Smooth muscle cell of the brain vasculature (primary cell): ENCODE measurements around the gene CHSY1.

Source experiments
- DNase-seq: peaks from one replicate; pipeline ENCODE4 v3.0.0-alpha.2; 2012; ENCODE audit warnings: low read depth, low spot score

The CHSY1 gene

GRCh38 chr15:101210058-101210457 is 41.8 kb downstream of the CHSY1 start:
- DNase-seq = no peak

DNA sequence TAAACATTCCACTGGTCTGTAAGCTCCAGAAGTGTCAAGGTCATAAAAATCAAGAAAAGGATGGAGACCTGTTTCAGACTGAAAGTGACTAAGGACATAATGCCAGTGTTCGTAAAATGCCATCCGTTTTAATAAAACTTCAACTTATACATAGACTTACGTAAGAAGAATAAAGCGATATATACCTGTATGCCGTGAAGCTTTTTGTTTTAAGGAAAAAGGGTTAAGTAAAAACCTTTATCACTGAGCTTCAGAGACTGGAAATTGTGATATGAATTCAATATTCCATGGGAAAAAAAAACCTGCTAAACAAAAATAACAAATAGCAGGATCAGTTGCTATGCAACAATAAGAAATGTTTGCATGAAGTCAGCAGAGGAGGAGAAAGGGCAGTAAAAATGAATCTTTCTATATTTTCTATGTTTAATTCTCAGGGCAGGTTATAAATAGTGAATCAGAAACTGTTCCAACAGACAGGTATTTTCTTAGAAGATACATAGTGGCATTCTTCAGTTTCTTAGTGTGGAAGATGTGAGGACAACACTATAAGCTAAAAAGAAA is 42.5 kb downstream of the CHSY1 start:
- no peak for DNase-seq

DNA sequence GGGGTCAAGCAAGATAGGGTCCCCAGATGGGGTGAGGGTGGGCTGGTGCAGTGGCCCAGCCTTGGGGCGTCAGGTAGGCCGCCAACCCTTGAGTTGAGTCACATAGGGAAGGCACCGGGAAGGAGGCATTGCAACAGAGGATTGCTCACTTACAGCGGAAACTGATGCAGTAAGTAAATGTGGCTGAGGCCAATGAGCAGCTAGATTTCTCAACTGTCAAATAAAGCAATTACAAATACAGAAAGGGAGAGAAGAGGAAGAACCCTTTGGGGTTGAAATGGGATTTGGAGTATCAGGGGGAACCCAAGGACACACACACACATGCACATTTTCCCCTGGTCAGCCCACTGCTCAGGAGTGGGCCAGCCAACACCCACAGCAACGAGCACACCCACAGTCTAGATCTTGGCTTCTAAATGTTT is 44.0 kb downstream of the CHSY1 start:
- DNase-seq = no peak

DNA sequence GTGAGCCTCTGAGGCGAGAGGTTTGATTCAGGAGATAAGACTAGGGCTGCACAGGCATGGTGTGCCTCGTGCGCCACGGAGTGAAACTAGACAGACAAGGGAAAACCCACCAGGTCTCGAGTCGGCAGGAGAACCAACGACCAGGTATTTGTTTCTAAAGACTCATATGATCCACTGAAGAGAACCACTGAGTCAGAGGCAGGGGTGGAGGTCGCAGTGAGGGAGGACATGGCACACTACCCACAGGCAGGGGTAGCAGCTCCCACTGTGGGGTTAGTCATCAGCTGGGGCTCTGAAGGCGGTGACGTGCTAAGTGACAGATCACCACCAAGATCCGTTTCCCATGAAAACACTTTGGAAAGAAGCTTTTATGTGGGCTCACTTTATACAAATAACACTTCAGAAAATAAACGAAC is 45.7 kb downstream of the CHSY1 start:
- DNase-seq = no peak

GRCh38 chr15:101204739-101205535 is 46.9 kb downstream of the CHSY1 start:
- DNase-seq = no peak

DNA sequence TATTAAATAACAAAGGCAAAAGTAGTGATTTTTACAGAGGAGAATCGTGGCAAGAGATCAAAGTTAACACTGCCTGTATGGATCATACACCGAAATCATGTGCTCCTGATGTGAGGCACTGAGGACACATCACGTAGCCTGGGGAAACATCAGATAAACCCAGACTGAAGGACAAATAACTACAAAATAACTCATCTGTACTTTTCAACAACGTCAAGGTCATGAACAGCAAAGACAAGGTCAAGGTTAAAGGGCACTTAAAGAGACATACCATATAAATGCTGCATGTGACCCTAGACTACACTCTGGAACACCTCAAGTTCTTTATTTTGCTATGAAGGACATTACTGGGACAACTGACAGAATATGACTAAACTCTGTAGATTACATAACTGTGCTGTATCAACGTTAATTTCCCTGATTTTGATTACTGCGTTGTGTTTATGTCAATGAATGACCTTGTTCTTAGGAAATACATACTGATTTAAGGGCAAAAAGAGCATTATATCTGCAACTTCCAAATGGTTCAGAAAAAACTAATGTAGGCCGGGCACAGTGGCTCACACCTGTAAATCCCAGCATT is 48.1 kb downstream of the CHSY1 start:
- DNase-seq = no peak

DNA sequence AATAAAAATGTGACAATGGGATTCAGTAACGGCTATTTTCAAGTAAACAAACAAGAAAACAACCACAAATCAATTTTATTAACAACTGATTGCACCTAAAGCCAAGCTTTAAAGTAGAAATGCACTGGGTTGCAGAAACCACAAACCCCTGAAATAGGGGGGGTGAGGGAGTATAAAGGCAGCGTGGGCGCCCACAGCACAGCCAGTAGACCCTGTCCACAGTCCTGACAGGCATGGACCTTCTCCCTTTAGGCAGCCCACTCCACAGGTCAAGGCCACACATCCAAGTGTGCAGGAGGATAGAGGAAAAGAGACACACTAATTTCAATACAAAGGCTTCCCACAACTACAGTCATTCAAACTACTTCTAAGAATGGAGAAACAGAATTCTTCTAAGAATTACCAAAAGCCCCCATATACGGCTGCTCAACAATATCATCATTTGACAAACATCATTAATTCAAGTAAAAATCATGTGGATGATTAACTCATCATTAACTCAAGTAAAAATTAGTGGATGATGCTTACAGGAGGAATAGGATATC is 48.7 kb downstream of the CHSY1 start:
- no peak for DNase-seq

GRCh38 chr15:101201411-101202174 is 50.3 kb downstream of the CHSY1 start:
- peak; percentile 88 for DNase-seq

GRCh38 chr15:101200181-101200580 is 51.7 kb downstream of the CHSY1 start:
- DNase-seq = no peak

DNA sequence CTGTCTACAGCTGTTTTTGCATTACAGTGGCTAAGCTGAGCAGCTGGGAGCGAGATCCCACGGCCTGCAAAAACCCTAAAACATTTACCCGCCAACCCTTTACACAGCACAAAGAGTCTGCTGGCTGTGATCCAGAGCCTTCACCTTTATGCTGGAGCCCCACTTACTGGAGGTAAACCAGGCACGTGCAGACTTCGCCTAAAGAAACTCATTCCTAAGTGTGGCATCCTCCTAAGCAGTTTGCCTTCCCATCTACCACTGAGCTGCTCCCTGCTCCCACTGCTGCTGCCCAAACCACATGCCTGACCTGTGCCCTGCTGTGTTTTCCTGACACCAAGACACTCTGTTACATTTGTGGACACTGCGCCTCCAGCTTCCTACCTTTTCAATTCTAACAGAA is 53.0 kb downstream of the CHSY1 start:
- DNase-seq = peak; percentile 35

- no peak for DNase-seq
Measured at GRCh38 chr15:101198031-101198575, 53.7 kb downstream of the CHSY1 start.

- no peak for DNase-seq
Measured at GRCh38 chr15:101194546-101195125, 57.2 kb downstream of the CHSY1 start.

DNA sequence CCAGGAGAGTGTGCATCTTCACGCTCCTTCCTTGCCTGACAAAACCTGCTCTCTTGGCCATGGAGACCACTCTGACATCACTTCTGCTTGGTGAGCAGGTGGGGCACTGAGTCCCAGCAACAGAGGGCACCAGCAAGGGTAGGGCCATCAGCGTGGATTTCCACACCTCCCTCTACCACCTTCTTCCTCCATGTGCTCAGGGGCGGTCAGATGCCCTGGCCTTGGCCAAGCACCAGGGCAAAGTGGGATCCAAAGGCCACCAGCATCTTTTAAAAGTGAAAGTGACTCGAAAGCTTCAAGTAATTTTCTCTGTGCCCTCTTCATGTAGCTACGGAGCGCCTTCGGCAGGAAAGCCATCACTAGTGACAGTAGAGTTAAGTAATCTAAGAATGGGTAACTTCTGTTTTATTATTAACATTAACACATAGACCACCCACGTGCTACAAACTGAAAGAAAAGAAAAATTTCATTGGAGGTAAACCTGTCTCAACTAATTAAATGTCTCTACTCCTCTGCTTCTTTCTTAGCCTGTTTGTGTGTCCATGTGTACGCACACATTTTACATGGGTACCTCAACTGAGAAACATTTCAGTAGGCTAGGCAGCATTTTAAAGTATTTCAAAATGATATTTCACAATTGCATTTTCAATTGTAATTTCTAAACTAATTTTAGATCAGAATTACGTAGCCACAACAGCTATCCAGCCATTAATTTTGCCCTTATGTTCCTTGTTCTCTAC is 57.9 kb downstream of the CHSY1 start:
- DNase-seq = no peak

GRCh38 chr15:101193120-101193644 is 58.7 kb downstream of the CHSY1 start:
- no peak for DNase-seq

DNA sequence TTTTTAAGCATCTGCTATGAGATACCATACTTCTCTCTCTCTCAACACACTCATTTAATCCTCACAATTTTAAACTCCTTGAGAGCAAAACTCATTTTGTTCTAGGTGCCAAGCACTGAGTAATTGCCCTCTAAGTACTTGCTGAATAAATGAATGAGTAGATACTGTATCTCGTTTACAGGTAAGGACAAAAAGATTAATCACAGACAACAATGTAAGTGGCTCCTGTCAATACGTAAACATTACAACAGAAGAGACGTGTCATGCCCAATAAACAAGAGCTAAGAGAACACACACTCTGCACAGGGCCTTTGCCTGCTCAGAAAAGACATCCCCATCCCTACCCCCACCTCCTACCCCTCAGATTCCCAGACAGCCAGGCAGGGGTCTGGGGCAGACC is 59.8 kb downstream of the CHSY1 start:
- no peak for DNase-seq

DNA sequence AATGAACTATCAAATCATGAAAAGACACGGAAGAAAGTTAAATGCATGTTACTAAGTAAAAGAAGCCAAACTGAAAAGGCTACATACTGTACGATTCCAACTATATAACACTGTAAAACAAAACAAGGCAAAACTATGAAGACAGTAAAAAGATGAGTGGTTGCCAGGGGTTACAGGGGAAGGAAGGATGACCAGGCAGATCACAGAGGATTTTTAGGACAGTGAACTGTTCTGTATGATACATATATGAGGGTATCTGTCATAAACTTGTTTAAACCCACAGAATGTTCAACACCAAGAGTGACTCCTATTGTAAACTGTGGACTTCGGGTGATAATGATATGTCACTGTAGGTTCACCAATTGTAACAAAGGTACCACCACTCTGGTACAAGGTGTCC is 60.6 kb downstream of the CHSY1 start:
- DNase-seq = no peak

DNA sequence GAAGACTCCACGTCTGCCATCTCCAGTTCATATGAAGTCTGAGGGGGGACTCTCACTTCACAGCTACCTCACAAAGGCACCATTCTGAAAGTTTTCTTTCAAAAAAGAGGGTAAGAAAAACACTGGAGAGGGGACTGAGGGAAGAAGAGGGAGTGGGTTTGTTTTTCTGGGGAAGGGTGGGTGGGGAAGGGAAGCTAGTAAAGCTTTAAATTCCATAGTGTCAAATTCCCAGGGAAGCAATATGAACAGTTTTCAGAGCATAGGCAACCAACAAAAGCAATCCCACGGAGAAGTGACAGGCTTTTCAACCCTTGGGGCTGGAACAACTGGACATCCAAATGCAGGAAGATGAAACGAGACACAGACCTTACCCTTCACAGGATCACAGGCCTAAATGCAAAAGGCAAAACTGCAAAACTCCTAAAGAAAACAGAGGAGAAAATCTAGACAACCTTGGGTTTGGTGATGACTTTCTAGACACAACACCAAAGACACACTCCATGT is 61.7 kb downstream of the CHSY1 start:
- no peak for DNase-seq

GRCh38 chr15:101189409-101190091 is 62.3 kb downstream of the CHSY1 start:
- no peak for DNase-seq

DNA sequence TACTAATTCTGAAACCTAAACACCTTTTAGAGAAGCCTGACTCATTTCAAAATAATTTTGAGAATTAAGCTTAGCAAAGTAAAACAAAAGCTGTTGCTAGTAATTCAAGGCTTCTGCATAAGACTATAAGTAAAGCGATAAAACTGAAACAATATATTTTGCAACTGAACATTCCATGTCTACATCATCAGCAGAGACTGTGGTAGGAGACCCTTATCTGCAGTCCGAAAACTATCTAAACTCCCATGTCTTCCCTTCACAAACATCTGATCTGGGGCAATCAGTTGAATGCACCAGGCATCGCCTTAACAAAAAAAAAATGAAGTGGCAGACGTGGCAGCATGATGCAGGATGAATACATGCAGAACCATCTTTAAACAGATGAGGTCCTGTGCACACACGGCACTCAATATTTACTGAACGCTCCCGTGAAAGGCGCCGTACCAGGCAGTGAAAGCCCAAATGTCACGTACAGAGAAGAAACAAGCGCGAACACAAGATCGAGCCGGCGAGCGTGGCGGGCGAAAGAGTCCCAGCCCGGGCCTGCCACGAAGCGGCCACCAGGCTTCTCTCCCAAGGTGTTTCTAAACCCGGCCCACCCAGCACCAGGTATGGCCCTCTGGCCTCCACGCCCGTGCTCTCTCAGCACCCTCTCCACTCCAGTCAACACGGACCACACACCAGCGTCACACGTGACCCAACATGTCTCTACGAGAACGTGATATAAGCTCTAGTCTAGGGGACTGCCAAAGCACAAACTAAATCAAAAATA is 63.0 kb downstream of the CHSY1 start:
- DNase-seq = no peak
